H1 (cell line): ENCODE data around the gene MSI2.

Source experiments
- CTCF ChIP-seq, 3 experiments: IDR thresholded peaks; 1 replicate in 2 of 3; 2 replicates in 1 of 3; pipeline versions ENCODE4 v1.5.1 to v1.6.1; 2011; ENCODE audit warnings: low read length in 3 of 3, mild to moderate bottlenecking in 3 of 3, inconsistent platforms in 2 of 3, low read depth in 1 of 3, moderate library complexity in 1 of 3; ENCODE audit not compliant: insufficient read depth in 1 of 3; ENCODE audit errors: control extremely low read depth in 1 of 3
- MAX ChIP-seq: IDR thresholded peaks from 2 replicates; pipeline ENCODE4 v1.6.1; 2012; ENCODE audit warnings: inconsistent platforms

- no peak for TF ChIP-seq CTCF (IDR thresholded peaks at IDR 0.05; ENCODE audit: control extremely low read depth in 1 of 3, insufficient read depth in 1 of 3, low read depth in 1 of 3, low read length in 3 of 3)
- TF ChIP-seq MAX, result no peak
These were observed 127.9 kb downstream of the MSI2 start for GRCh38 chr17:57384219-57384618.
